Activated T-cell treated with anti-CD3 and anti-CD28 coated beads for 4 hours (primary cell): Measurements from ENCODE around the gene BACE1.
"Not testable (repeated sequence)": the region's sequence is repeated elsewhere in the genome, so short reads cannot be mapped to it uniquely, and the experiment has no call there.

Source experiments
- DNase-seq: peaks from one replicate; pipeline ENCODE4 v3.0.0-alpha.2; 2020

Gene BACE1

GRCh38 chr11:117272175-117272574, 43.9 kb downstream of the BACE1 start:
- DNase-seq: not testable (repeated sequence)

- DNase-seq: no peak
These were observed 44.8 kb downstream of the BACE1 start for GRCh38 chr11:117271208-117271607.

GRCh38 chr11:117269856-117270255, 46.2 kb downstream of the BACE1 start:
- DNase-seq: no peak

- no peak for DNase-seq
These were observed 50.3 kb downstream of the BACE1 start for GRCh38 chr11:117265745-117266144.

- not testable (repeated sequence) for DNase-seq
These were observed 51.3 kb downstream of the BACE1 start for GRCh38 chr11:117264624-117265323.

- no peak for DNase-seq
These were observed 56.6 kb downstream of the BACE1 start for GRCh38 chr11:117259417-117259816.

- no peak for DNase-seq
These were observed 57.5 kb downstream of the BACE1 start for GRCh38 chr11:117258576-117258975.

GRCh38 chr11:117256573-117256972, 59.5 kb downstream of the BACE1 start:
- no peak for DNase-seq

GRCh38 chr11:117255966-117256365, 60.1 kb downstream of the BACE1 start:
- no peak for DNase-seq

GRCh38 chr11:117251506-117251905, 64.5 kb downstream of the BACE1 start:
- DNase-seq: no peak

- DNase-seq: no peak
These were observed 66.5 kb downstream of the BACE1 start for GRCh38 chr11:117249571-117249970.

GRCh38 chr11:117248341-117248740, 67.7 kb downstream of the BACE1 start:
- no peak for DNase-seq

- no peak for DNase-seq
These were observed 76.8 kb downstream of the BACE1 start for GRCh38 chr11:117239295-117239694.

- no peak for DNase-seq
These were observed 77.8 kb downstream of the BACE1 start for GRCh38 chr11:117238221-117238620.
